ENCODE data around the gene BANF2.
"Not testable (repeated sequence)": the region's sequence is repeated elsewhere in the genome, so short reads cannot be mapped to it uniquely, and the experiment has no call there.

The BANF2 gene

GRCh38 chr20:17698384-17698783 is 1.4 kb upstream of the BANF2 start:
- no peak for DNase-seq (ENCODE audit: extremely low spot score)
- CTCF ChIA-PET: interaction anchor here (1.4 kb wide), 1 partner anchor 16 kb away, joined by 6 read pairs; no protein-coding TSS in a partner anchor
- POLR2A ChIA-PET: no interaction called here
- TF ChIP-seq L3MBTL2 (conservative IDR thresholded peaks at IDR 0.05): no peak
- TF ChIP-seq ARNT (IDR thresholded peaks at IDR 0.05): no peak
- TF ChIP-seq ELF4 (IDR thresholded peaks at IDR 0.05): no peak
- no peak for TF ChIP-seq PKNOX1 (IDR thresholded peaks at IDR 0.05)
- no peak for TF ChIP-seq TARDBP (IDR thresholded peaks at IDR 0.05)
- TF ChIP-seq FOXA1 (IDR thresholded peaks at IDR 0.05): no peak
- no peak for TF ChIP-seq LEF1 (IDR thresholded peaks at IDR 0.05; ENCODE audit: borderline replicate concordance)
- no peak for TF ChIP-seq NFRKB (IDR thresholded peaks at IDR 0.05)
- TF ChIP-seq ZNF384 (IDR thresholded peaks at IDR 0.05): no peak

- POLR2A ChIA-PET: no interaction called here
- TF ChIP-seq NFRKB (IDR thresholded peaks at IDR 0.05): no peak
- no peak for TF ChIP-seq HDGF (IDR thresholded peaks at IDR 0.05; ENCODE audit: borderline replicate concordance)
- no peak for TF ChIP-seq TARDBP (IDR thresholded peaks at IDR 0.05)
- no peak for TF ChIP-seq SP1 (IDR thresholded peaks at IDR 0.05)
- no peak for TF ChIP-seq FOXA1 (IDR thresholded peaks at IDR 0.05)
- no peak for TF ChIP-seq LEF1 (IDR thresholded peaks at IDR 0.05; ENCODE audit: borderline replicate concordance)
- TF ChIP-seq FOXM1 (IDR thresholded peaks at IDR 0.05; ENCODE audit: borderline replicate concordance): no peak
- no peak for TF ChIP-seq SUZ12 (IDR thresholded peaks at IDR 0.05)
- TF ChIP-seq L3MBTL2 (conservative IDR thresholded peaks at IDR 0.05): no peak
- no peak for TF ChIP-seq ELF4 (IDR thresholded peaks at IDR 0.05)
- no peak for TF ChIP-seq BHLHE40 (IDR thresholded peaks at IDR 0.05; ENCODE audit: borderline replicate concordance)
- no peak for TF ChIP-seq FOXK2 (IDR thresholded peaks at IDR 0.05)
- no peak for DNase-seq (ENCODE audit: extremely low spot score)
These were observed 871 bp downstream of the BANF2 start for GRCh38 chr20:17700637-17701036.

GRCh38 chr20:17701826-17702225 is 2.1 kb downstream of the BANF2 start:
- no peak for DNase-seq (ENCODE audit: extremely low spot score)
- TF ChIP-seq LEF1 (IDR thresholded peaks at IDR 0.05; ENCODE audit: borderline replicate concordance) (no peak), BHLHE40 (IDR thresholded peaks at IDR 0.05; ENCODE audit: borderline replicate concordance) (no peak), ZNF384 (IDR thresholded peaks at IDR 0.05) (no peak), ARNT (IDR thresholded peaks at IDR 0.05) (no peak), HDGF (IDR thresholded peaks at IDR 0.05; ENCODE audit: borderline replicate concordance) (no peak), PKNOX1 (IDR thresholded peaks at IDR 0.05) (no peak), SP1 (IDR thresholded peaks at IDR 0.05) (no peak), SUZ12 (IDR thresholded peaks at IDR 0.05) (no peak), NFRKB (IDR thresholded peaks at IDR 0.05) (no peak), FOXM1 (IDR thresholded peaks at IDR 0.05; ENCODE audit: borderline replicate concordance) (no peak), TARDBP (IDR thresholded peaks at IDR 0.05) (no peak), ELF4 (IDR thresholded peaks at IDR 0.05) (no peak), FOXA1 (IDR thresholded peaks at IDR 0.05) (no peak), L3MBTL2 (conservative IDR thresholded peaks at IDR 0.05) (no peak), CTBP1 (IDR thresholded peaks at IDR 0.05; ENCODE audit: borderline replicate concordance) (no peak), FOXK2 (IDR thresholded peaks at IDR 0.05) (no peak)
- CTCF ChIA-PET: no interaction called here
- POLR2A ChIA-PET: no interaction called here

More at GRCh38 chr20:17700637-17701036, 871 bp downstream of the BANF2 start:
- CTCF ChIA-PET: interaction anchor here (0.9 kb wide), 1 partner anchor 46 kb away, joined by 3 read pairs; no protein-coding TSS in a partner anchor

GRCh38 chr20:17704589-17705317 is 5.0 kb downstream of the BANF2 start:
- DNase-seq (ENCODE audit: extremely low spot score): no peak
- ChIA-PET POLR2A (no interaction called here), CTCF (no interaction called here)
- no peak for TF ChIP-seq FOXM1 (IDR thresholded peaks at IDR 0.05; ENCODE audit: borderline replicate concordance)
- no peak for TF ChIP-seq ZNF384 (IDR thresholded peaks at IDR 0.05)
- no peak for TF ChIP-seq SUZ12 (IDR thresholded peaks at IDR 0.05)
- TF ChIP-seq FOXK2 (IDR thresholded peaks at IDR 0.05): no peak
- no peak for TF ChIP-seq SP1 (IDR thresholded peaks at IDR 0.05)
- TF ChIP-seq NFRKB (IDR thresholded peaks at IDR 0.05): no peak
- TF ChIP-seq LEF1 (IDR thresholded peaks at IDR 0.05; ENCODE audit: borderline replicate concordance): no peak

- CTCF ChIA-PET: interaction anchor here (1.1 kb wide), 1 partner anchor 23 kb away, joined by 4 read pairs; no protein-coding TSS in a partner anchor
- TF ChIP-seq PKNOX1 (IDR thresholded peaks at IDR 0.05) (no peak), FOXA1 (IDR thresholded peaks at IDR 0.05) (no peak), ELF4 (IDR thresholded peaks at IDR 0.05) (no peak), CTBP1 (IDR thresholded peaks at IDR 0.05; ENCODE audit: borderline replicate concordance) (no peak), TARDBP (IDR thresholded peaks at IDR 0.05) (no peak)
- POLR2A ChIA-PET: no interaction called here
- no peak for DNase-seq (ENCODE audit: extremely low spot score)
These were observed 6.2 kb downstream of the BANF2 start for GRCh38 chr20:17705916-17706315.

- ChIA-PET CTCF (interaction anchor here (1.1 kb wide), 1 partner anchor 24 kb away, joined by 4 read pairs; no protein-coding TSS in a partner anchor), POLR2A (no interaction called here)
- DNase-seq (ENCODE audit: extremely low spot score): no peak
- TF ChIP-seq FOXM1 (IDR thresholded peaks at IDR 0.05; ENCODE audit: borderline replicate concordance) (no peak), TARDBP (IDR thresholded peaks at IDR 0.05) (no peak), FOXA1 (IDR thresholded peaks at IDR 0.05) (no peak), SUZ12 (IDR thresholded peaks at IDR 0.05) (no peak), HDGF (IDR thresholded peaks at IDR 0.05; ENCODE audit: borderline replicate concordance) (no peak), ARNT (IDR thresholded peaks at IDR 0.05) (no peak), ZNF384 (IDR thresholded peaks at IDR 0.05) (no peak), CTBP1 (IDR thresholded peaks at IDR 0.05; ENCODE audit: borderline replicate concordance) (no peak), PKNOX1 (IDR thresholded peaks at IDR 0.05) (no peak), BHLHE40 (IDR thresholded peaks at IDR 0.05; ENCODE audit: borderline replicate concordance) (no peak), ELF4 (IDR thresholded peaks at IDR 0.05) (no peak), NFRKB (IDR thresholded peaks at IDR 0.05) (no peak)
These were observed 6.9 kb downstream of the BANF2 start for GRCh38 chr20:17706632-17707031.

- DNase-seq (ENCODE audit: extremely low spot score); POLR2A ChIA-PET; CTCF ChIA-PET: not testable (repeated sequence)
These were observed 8.2 kb downstream of the BANF2 start for GRCh38 chr20:17707951-17708350.
